K562 (cell line): ENCODE measurements around the gene SAMD9L. TPM values are rescaled to one million over a fixed set of nuclear protein-coding genes. Genes with fewer than 3 reads are reported as not detected.
A peak's percentile ranks its signal among the peaks of the same experiment; 100 is the strongest.

ENCODE experiments used
- ATAC-seq: fragments of 200-7000 bp; cut with Tn5 transposase; 3 replicates; pipeline ENCODE4 v1.9.1; 2020; ENCODE audit warnings: moderate library complexity
- BruUV-seq: library from RNA; stranded (reverse); fragments of 400-500 nt; replicated peaks from 2 replicates; lab custom pipeline; 2021; lab: Mats Ljungman, UMichigan
- CTCF ChIA-PET: fragments of 300-600 bp; formaldehyde crosslinking; extraction: SDS; loops from one replicate; lab custom pipeline; 2021; ENCODE audit warnings: low intra/inter-chr PET ratio; lab: Yijun Ruan, JAX
- POLR2A ChIA-PET: fragments of 300-600, 350-650 bp; sonication (Branson Sonifier 250); formaldehyde crosslinking; extraction: SDS; loops from one replicate; lab custom pipeline; 2021; ENCODE audit warnings: antibody characterized with exemption, inconsistent platforms; lab: Yijun Ruan, JAX
- DNase-seq, 4 experiments: peaks; one replicate each; pipeline versions ENCODE4 v3.0.0 to v3.0.0-alpha.2; 2011 to 2018; ENCODE audit warnings: low spot score in 3 of 4, mixed read lengths in 3 of 4; ENCODE audit errors: extremely low read depth in 1 of 4
- FAIRE-seq: peaks from 2 replicates; lab custom pipeline; 2011; peaks lifted over from hg19 to GRCh38; lab: Jason Lieb, UNC
- H2AFZ ChIP-seq: 2 replicates; pipeline ENCODE4 v1.6.0; 2011; ENCODE audit warnings: low read depth, low read length, control low read depth, inconsistent platforms
- H3K27ac ChIP-seq: fragments of 200-600 bp; 3 replicates; pipeline ENCODE4 v1.8.0; 2011; ENCODE audit warnings: low read depth, mild to moderate bottlenecking, control low read depth, inconsistent platforms, low read length, moderate library complexity, mixed read lengths; ENCODE audit errors: extremely low read depth
- H3K27me3 ChIP-seq, 2 experiments: fragments of 300-600 bp in 1 of 2; 2 replicates in 1 of 2; 3 replicates in 1 of 2; pipeline versions ENCODE4 v1.6.0 to v1.8.0; 2011; ENCODE audit warnings: inconsistent platforms in 2 of 2, low read length in 2 of 2, mild to moderate bottlenecking in 1 of 2, mixed read lengths in 1 of 2, moderate library complexity in 1 of 2; ENCODE audit not compliant: control insufficient read depth in 2 of 2, insufficient read depth in 2 of 2
- H3K36me3 ChIP-seq: fragments of 300-600 bp; 3 replicates; pipeline ENCODE4 v1.8.0; 2011; ENCODE audit warnings: mild to moderate bottlenecking, low read length, inconsistent platforms; ENCODE audit not compliant: control insufficient read depth, insufficient read depth
- H3K4me1 ChIP-seq, 2 experiments: fragments of 200-600 bp in 1 of 2; replicated peaks in 1 of 2; 2 replicates in 1 of 2; 3 replicates in 1 of 2; pipeline versions ENCODE4 v1.5.1 to v1.8.0; 2011; ENCODE audit warnings: inconsistent platforms in 2 of 2, low read length in 2 of 2, mild to moderate bottlenecking in 1 of 2, mixed read lengths in 1 of 2, moderate library complexity in 1 of 2; ENCODE audit not compliant: control insufficient read depth in 2 of 2, insufficient read depth in 2 of 2
- H3K4me2 ChIP-seq: 2 replicates; pipeline ENCODE4 v1.6.1; 2011; ENCODE audit warnings: low read length, control low read depth, inconsistent platforms, mixed read lengths; ENCODE audit not compliant: insufficient read depth
- H3K4me3 ChIP-seq: fragments of 200-600 bp; sonication (generic), shearing (Covaris generic); 2 replicates; pipeline ENCODE4 v1.5.1; 2016; ENCODE audit warnings: control low read depth, inconsistent platforms
- H3K79me2 ChIP-seq: fragments of 200-600 bp; 3 replicates; pipeline ENCODE4 v1.8.0; 2011; ENCODE audit warnings: low read length, inconsistent platforms; ENCODE audit not compliant: control insufficient read depth, insufficient read depth
- H3K9ac ChIP-seq, 2 experiments: 2 replicates each; pipeline versions ENCODE4 v1.6.0 to v1.6.1; 2011; ENCODE audit warnings: low read depth in 2 of 2, low read length in 2 of 2, control low read depth in 1 of 2, inconsistent platforms in 1 of 2, mild to moderate bottlenecking in 1 of 2, mixed read lengths in 1 of 2; ENCODE audit not compliant: insufficient read depth in 1 of 2
- H3K9me1 ChIP-seq: one replicate; pipeline ENCODE4 v1.6.0; 2011; ENCODE audit warnings: inconsistent platforms, mild to moderate bottlenecking, low read length, moderate library complexity; ENCODE audit not compliant: control insufficient read depth, insufficient read depth
- H3K9me3 ChIP-seq: replicated peaks from 2 replicates; pipeline ENCODE4 v1.5.1; 2011; ENCODE audit warnings: low read depth, low read length, inconsistent platforms; ENCODE audit not compliant: control insufficient read depth, insufficient read depth
- H4K20me1 ChIP-seq: replicated peaks from 2 replicates; pipeline ENCODE4 v1.6.1; 2011; ENCODE audit warnings: low read length, inconsistent platforms, mixed read lengths; ENCODE audit not compliant: control insufficient read depth, insufficient read depth
- BDP1 ChIP-seq: IDR thresholded peaks from 3 replicates; pipeline ENCODE4 v1.6.1; 2011; ENCODE audit not compliant: insufficient read length, insufficient read depth
- BRD9 ChIP-seq: fragments of 450-650 bp; IDR thresholded peaks from 2 replicates; pipeline ENCODE4 v1.6.1; 2018; ENCODE audit warnings: low read depth; ENCODE audit not compliant: partially characterized antibody
- E2F3 ChIP-seq: fragments of 250-450 bp; sonication (Bioruptor Pico); IDR thresholded peaks from 2 replicates; pipeline ENCODE4 v1.4.0; 2020; ENCODE audit warnings: mild to moderate bottlenecking
- MYBL2 ChIP-seq, 2 experiments: fragments of 450-650 bp in 1 of 2; sonication (generic) in 1 of 2; formaldehyde crosslinking in 1 of 2; IDR thresholded peaks; 2 replicates each; pipeline versions ENCODE4 v1.6.1 to v1.8.1; 2017 to 2022; ENCODE audit warnings: borderline replicate concordance in 1 of 2, inconsistent platforms in 1 of 2, low read depth in 1 of 2, mild to moderate bottlenecking in 1 of 2, missing genetic modification reagents in 1 of 2, moderate library complexity in 1 of 2
- PHF8 ChIP-seq: fragments of 200-600 bp; sonication (generic); IDR thresholded peaks from 2 replicates; pipeline ENCODE4 v1.6.1; 2012; ENCODE audit warnings: mixed run types, mild to moderate bottlenecking, inconsistent platforms, low read length, moderate library complexity, borderline replicate concordance
- TFAM ChIP-seq: fragments of 250-450 bp; sonication (Bioruptor Pico); conservative IDR thresholded peaks from 2 replicates; pipeline ENCODE4 v1.5.0; 2021; ENCODE audit warnings: mild to moderate bottlenecking, moderate library complexity
- ZNF263 ChIP-seq: sonication (generic); formaldehyde crosslinking; IDR thresholded peaks from 2 replicates; pipeline ENCODE4 v1.8.0; 2022; ENCODE audit warnings: mild to moderate bottlenecking, missing genetic modification reagents, borderline replicate concordance
- ZSCAN29 ChIP-seq: fragments of 450-650 bp; IDR thresholded peaks from 2 replicates; pipeline ENCODE4 v1.6.1; 2017
- WGBS: fragments of 100-300 bp; shearing (Covaris generic); methylation state at CpG from one replicate; pipeline ENCODE4 v1.1.6; 2016; ENCODE audit warnings: low coverage, mixed read lengths; ENCODE audit not compliant: insufficient coverage; ENCODE audit errors: missing lambda C conversion rate; 5-methylcytosine and 5-hydroxymethylcytosine counted together
- in situ Hi-C: fragments of 300-500 bp; cut with MboI; formaldehyde crosslinking; loops from 4 replicates; pipeline ENCODE4 v1.15.0; 2018; ENCODE audit warnings: inconsistent platforms, mixed read lengths
- intact Hi-C: fragments of 100-400 bp; cut with micrococcal nuclease; formaldehyde crosslinking; loops from 2 replicates; pipeline ENCODE4 v1.14.2; 2022
- polyA plus RNA-seq, 8 experiments: library from polyadenylated mRNA; depleted of rRNA in 4 of 8; stranded (reverse) in 5 of 8; unstranded in 3 of 8; fragments of >200 nt; fragmentation: Nextera tagmentation in 2 of 8; fragmentation: Illumina TruSeq in 1 of 8; extraction: Ambion mirVana in 2 of 8; extraction: Trizol in 1 of 8; gene quantifications; 2 replicates each; pipeline versions ENCODE4 v1.2.1 to v1.2.3, GENCODE V29; 2011 to 2014; ENCODE audit warnings: inconsistent platforms in 1 of 8, missing spikeins in 1 of 8
- total RNA-seq, 7 experiments: library from RNA; depleted of rRNA in 6 of 7; stranded (reverse); fragments of >200 nt in 6 of 7; fragmentation: Illumina TruSeq in 2 of 7; extraction: Trizol in 2 of 7; gene quantifications; 2 replicates each; pipeline versions ENCODE4 v1.2.1 to v1.2.3, GENCODE V29; 2011 to 2021; ENCODE audit warnings: low replicate concordance in 1 of 7
- TF ChIP-seq, protein P1 (sequence below), 2 experiments: fragments of 200-800 bp in 1 of 2; sonication (Bioruptor generic) in 1 of 2; sonication (generic) in 1 of 2; formaldehyde crosslinking in 1 of 2; IDR thresholded peaks in 1 of 2; conservative IDR thresholded peaks in 1 of 2; 2 replicates each; pipeline versions ENCODE4 v1.5.0 to v1.6.1; 2016 to 2020; ENCODE audit warnings: missing compliant biosample characterization in 1 of 2, missing genetic modification characterization in 1 of 2, missing genetic modification reagents in 1 of 2
- TF ChIP-seq, protein P2 (sequence below): fragments of 450-650 bp; IDR thresholded peaks from 2 replicates; pipeline ENCODE4 v1.6.1; 2016; ENCODE audit warnings: mild to moderate bottlenecking, moderate library complexity

SAMD9L gene
- total and polyA plus RNA-seq, 9 of the 15 experiments (the other 6 are each of a cell fraction or from before 2014, with no cell fraction given) = 0.15 to 1.0 (median 0.48) TPM

DNA sequence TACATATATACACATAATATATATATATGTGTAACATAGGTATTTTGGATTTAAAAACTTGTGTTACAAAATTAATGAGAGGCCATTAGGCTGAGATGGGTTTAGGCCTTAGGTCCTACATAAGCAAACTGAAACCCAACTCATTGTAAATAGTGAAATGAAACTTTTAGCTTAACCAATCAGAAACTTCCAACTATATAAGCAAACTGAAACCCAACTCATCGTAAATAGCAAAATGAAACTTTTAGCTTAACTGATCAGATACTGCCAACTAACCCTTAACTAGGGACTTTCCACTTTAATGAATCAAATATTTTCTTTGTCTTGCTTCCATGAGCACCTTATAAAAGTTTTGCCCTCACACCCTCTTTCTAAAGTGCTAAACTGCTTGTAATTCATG lies 17.3 kb upstream of the SAMD9L start:
- Histone ChIP-seq H4K20me1 (no peaks in the 10 kb centered on the region), H2AFZ (no peak overlapping the region), H3K27me3 (no peaks in the 10 kb centered on the region), H3K4me2 (no peak overlapping the region), H3K4me1 (no peaks in the 10 kb centered on the region), H3K79me2 (no peaks in the 10 kb centered on the region), H3K4me3 (no peak overlapping the region), H3K9me1 (no peaks in the 10 kb centered on the region), H3K9me3 (no peaks in the 10 kb centered on the region), H3K9ac (no peak overlapping the region), H3K27ac (no peak overlapping the region), H3K36me3 (no peaks in the 10 kb centered on the region)
- intact Hi-C loops = no loop called here
- FAIRE-seq = peak; percentile 23
- CTCF ChIA-PET = interaction anchor here (0.6 kb wide), 1 partner anchor 574 kb away, joined by 4 read pairs; no protein-coding TSS in a partner anchor
- POLR2A ChIA-PET = no interaction called here
- in situ Hi-C loops = no loop called here
- BruUV-seq = no TSS peak
- DNase-seq = no peak
- ATAC-seq = no peak
- 0% methylated on average over 1 of the region's 1 CpG for WGBS
- TF ChIP-seq TFAM (CRISPR knock-in tag) (no peak), PHF8 (no peak), E2F3 (CRISPR knock-in tag) (no peak), BDP1 (no peak), BRD9 (no peak), ZNF263 (CRISPR knock-in tag) (no peak), ZSCAN29 (no peak), MYBL2 (IDR thresholded peaks at IDR 0.05; ENCODE audit: low read depth) (no peak), MYBL2 (CRISPR knock-in tag; IDR thresholded peaks at IDR 0.05; ENCODE audit: borderline replicate concordance) (no peak)
- TF ChIP-seq, protein P1, sequence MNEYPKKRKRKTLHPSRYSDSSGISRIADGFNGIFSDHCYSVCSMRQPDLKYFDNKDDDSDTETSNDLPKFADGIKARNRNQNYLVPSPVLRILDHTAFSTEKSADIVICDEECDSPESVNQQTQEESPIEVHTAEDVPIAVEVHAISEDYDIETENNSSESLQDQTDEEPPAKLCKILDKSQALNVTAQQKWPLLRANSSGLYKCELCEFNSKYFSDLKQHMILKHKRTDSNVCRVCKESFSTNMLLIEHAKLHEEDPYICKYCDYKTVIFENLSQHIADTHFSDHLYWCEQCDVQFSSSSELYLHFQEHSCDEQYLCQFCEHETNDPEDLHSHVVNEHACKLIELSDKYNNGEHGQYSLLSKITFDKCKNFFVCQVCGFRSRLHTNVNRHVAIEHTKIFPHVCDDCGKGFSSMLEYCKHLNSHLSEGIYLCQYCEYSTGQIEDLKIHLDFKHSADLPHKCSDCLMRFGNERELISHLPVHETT (CRISPR knock-in tag; conservative IDR thresholded peaks at IDR 0.05 in 1 of 2, IDR thresholded peaks at IDR 0.05 in 1 of 2) = no peak
- TF ChIP-seq, protein P2, sequence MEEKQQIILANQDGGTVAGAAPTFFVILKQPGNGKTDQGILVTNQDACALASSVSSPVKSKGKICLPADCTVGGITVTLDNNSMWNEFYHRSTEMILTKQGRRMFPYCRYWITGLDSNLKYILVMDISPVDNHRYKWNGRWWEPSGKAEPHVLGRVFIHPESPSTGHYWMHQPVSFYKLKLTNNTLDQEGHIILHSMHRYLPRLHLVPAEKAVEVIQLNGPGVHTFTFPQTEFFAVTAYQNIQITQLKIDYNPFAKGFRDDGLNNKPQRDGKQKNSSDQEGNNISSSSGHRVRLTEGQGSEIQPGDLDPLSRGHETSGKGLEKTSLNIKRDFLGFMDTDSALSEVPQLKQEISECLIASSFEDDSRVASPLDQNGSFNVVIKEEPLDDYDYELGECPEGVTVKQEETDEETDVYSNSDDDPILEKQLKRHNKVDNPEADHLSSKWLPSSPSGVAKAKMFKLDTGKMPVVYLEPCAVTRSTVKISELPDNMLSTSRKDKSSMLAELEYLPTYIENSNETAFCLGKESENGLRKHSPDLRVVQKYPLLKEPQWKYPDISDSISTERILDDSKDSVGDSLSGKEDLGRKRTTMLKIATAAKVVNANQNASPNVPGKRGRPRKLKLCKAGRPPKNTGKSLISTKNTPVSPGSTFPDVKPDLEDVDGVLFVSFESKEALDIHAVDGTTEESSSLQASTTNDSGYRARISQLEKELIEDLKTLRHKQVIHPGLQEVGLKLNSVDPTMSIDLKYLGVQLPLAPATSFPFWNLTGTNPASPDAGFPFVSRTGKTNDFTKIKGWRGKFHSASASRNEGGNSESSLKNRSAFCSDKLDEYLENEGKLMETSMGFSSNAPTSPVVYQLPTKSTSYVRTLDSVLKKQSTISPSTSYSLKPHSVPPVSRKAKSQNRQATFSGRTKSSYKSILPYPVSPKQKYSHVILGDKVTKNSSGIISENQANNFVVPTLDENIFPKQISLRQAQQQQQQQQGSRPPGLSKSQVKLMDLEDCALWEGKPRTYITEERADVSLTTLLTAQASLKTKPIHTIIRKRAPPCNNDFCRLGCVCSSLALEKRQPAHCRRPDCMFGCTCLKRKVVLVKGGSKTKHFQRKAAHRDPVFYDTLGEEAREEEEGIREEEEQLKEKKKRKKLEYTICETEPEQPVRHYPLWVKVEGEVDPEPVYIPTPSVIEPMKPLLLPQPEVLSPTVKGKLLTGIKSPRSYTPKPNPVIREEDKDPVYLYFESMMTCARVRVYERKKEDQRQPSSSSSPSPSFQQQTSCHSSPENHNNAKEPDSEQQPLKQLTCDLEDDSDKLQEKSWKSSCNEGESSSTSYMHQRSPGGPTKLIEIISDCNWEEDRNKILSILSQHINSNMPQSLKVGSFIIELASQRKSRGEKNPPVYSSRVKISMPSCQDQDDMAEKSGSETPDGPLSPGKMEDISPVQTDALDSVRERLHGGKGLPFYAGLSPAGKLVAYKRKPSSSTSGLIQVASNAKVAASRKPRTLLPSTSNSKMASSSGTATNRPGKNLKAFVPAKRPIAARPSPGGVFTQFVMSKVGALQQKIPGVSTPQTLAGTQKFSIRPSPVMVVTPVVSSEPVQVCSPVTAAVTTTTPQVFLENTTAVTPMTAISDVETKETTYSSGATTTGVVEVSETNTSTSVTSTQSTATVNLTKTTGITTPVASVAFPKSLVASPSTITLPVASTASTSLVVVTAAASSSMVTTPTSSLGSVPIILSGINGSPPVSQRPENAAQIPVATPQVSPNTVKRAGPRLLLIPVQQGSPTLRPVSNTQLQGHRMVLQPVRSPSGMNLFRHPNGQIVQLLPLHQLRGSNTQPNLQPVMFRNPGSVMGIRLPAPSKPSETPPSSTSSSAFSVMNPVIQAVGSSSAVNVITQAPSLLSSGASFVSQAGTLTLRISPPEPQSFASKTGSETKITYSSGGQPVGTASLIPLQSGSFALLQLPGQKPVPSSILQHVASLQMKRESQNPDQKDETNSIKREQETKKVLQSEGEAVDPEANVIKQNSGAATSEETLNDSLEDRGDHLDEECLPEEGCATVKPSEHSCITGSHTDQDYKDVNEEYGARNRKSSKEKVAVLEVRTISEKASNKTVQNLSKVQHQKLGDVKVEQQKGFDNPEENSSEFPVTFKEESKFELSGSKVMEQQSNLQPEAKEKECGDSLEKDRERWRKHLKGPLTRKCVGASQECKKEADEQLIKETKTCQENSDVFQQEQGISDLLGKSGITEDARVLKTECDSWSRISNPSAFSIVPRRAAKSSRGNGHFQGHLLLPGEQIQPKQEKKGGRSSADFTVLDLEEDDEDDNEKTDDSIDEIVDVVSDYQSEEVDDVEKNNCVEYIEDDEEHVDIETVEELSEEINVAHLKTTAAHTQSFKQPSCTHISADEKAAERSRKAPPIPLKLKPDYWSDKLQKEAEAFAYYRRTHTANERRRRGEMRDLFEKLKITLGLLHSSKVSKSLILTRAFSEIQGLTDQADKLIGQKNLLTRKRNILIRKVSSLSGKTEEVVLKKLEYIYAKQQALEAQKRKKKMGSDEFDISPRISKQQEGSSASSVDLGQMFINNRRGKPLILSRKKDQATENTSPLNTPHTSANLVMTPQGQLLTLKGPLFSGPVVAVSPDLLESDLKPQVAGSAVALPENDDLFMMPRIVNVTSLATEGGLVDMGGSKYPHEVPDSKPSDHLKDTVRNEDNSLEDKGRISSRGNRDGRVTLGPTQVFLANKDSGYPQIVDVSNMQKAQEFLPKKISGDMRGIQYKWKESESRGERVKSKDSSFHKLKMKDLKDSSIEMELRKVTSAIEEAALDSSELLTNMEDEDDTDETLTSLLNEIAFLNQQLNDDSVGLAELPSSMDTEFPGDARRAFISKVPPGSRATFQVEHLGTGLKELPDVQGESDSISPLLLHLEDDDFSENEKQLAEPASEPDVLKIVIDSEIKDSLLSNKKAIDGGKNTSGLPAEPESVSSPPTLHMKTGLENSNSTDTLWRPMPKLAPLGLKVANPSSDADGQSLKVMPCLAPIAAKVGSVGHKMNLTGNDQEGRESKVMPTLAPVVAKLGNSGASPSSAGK = no peak
